ENCODE measurements around the gene PXDN. TPM values are rescaled to one million over a fixed set of nuclear protein-coding genes. Genes with fewer than 3 reads are reported as not detected.

The PXDN gene
- total RNA-seq, 4 donors from 2014 or later = 101 to 169 (median 134) TPM

DNA sequence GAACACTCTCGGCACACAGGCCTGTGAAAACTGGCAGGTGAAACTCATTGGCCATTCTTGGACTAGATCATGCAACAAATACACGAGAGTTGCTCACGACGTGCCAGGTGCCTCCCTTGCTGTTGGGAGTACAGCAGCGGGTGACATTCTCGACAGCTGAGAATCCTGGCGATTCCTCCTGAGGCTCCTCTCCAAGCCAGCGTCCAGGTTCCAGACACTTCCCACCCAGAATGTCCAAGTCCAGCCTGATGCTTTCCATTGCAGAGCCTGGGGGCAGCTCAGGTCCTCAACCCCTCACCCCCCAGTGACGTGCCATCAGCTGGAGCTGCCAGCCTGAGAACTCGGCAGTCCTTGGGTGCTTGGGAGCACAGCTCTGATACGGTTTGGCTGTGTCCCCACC is 124.2 kb downstream of the PXDN start:
- TF ChIP-seq, protein P1, sequence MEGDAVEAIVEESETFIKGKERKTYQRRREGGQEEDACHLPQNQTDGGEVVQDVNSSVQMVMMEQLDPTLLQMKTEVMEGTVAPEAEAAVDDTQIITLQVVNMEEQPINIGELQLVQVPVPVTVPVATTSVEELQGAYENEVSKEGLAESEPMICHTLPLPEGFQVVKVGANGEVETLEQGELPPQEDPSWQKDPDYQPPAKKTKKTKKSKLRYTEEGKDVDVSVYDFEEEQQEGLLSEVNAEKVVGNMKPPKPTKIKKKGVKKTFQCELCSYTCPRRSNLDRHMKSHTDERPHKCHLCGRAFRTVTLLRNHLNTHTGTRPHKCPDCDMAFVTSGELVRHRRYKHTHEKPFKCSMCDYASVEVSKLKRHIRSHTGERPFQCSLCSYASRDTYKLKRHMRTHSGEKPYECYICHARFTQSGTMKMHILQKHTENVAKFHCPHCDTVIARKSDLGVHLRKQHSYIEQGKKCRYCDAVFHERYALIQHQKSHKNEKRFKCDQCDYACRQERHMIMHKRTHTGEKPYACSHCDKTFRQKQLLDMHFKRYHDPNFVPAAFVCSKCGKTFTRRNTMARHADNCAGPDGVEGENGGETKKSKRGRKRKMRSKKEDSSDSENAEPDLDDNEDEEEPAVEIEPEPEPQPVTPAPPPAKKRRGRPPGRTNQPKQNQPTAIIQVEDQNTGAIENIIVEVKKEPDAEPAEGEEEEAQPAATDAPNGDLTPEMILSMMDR (IDR thresholded peaks at IDR 0.05; ENCODE audit: low read depth) = no peak

DNA sequence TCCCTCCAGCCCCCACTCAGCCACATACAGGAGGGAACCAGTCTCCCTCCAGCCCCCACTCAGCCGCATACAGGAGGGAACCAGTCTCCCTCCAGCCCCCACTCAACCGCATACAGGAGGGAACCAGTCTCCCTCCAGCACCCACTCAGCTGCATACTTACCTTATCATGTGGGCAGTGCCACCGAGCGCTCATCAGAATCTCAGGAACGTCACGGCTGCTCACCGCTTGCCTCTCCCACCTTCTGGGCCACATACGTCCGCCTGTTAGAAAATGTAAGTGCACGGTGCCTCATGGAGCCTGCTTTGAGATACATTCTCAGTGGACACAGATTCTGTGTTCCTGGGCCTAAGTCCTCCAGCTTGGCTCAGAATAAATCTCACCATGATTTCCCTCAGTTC is 124.8 kb downstream of the PXDN start:
- TF ChIP-seq, protein P1 (IDR thresholded peaks at IDR 0.05; ENCODE audit: low read depth) = no peak

DNA sequence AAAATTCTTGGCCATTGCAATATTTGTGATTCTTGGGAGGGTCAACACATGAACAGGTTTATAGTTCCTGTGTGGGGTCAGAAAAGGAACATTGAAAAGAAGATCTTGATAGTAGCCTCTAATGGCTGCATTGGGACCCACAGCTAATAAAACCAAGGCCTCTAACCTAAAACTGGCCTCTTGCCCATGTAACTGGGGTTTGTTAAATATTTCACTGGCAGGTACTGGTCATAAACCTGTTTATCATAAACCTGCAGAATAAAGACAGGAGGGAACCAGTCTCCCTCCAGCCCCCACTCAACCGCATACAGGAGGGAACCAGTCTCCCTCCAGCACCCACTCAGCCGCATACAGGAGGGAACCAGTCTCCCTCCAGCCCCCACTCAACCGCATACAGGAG is 125.3 kb downstream of the PXDN start:
- TF ChIP-seq, protein P1 (IDR thresholded peaks at IDR 0.05; ENCODE audit: low read depth) = no peak

DNA sequence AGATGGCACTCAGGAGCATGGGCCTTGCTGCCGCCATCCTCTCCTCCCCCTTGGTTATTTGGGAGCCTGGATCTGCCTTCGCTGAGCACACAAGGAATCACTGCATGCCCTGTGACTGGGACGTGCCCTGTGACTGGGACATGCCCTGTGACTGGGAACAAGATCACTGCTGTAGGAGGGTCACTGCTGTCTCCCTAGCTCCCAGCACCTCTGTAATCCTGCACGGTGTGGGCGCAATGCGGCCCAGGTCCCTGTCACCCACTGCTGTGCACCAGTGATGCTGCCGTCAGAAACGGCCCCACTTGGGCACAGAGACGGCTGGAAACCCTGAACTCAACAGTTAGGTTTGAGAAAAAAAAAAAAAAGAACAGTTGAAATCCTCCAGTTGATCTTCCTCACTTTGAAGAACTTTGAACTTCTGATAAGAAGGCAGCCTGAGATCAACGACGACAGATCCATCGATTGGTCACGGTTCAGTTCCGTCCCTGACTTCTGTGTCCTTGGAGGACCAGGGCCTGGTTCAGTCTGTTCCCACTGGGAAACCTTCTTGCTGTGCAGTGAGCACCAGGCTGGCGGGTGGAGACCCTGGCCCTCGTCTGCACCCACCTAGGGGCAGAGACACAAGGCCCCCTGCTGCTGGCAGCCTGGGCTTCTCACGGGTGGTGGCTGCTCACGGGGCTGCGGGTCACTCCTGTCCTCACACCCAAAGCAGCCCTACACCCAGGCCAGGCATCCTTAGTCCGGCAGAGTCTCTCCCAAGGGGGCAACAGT is 125.9 kb downstream of the PXDN start:
- TF ChIP-seq, protein P1 (IDR thresholded peaks at IDR 0.05; ENCODE audit: low read depth) = no peak

DNA sequence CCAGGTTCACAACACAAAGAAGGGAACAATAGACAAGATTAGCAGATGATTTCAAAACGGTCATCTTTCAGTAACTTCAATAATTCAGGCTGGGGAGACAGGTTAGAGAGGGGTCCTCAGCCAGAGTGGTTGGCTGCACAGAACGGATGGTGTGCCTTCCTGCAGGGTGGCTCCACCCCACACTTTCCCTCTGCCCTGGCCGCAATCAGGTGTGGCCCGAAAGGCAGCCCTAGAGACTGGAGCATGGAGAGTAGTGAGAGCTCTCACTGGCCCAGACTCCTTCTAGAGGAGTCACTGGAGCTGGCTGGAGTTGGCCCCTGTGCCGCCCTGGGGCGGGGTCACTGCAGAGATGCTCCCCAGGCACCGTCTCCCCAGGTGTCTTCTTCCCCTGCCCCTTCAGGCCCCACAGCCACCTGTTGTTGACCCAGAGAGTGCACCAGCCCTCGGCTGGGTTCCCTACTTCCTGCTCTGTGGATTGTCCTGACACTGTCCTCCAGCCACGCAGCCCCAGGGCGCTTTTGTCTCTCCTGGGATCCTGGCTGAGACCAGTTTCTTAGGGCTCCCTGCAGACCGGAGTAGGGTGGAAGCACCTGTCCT is 126.8 kb downstream of the PXDN start:
- TF ChIP-seq, protein P1 (IDR thresholded peaks at IDR 0.05; ENCODE audit: low read depth) = no peak

DNA sequence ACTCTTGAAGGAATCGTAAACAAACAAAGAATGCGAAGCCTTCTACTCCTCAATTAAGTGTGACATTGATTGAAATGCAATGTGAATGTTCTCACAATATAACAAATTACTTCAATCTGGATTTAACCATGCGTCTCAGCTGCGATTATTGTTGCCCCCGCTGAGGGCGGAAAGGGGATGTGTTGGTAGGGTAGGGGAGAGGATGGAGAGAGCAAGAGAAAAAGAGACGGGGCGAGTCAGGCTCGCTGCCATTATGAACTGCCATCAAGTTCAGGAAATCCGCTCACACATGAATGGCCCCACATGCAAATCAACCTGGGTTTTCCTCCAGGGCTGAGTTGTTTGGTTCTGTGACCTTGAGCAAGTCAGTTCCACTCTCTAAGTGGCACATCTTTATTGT is 129.8 kb downstream of the PXDN start:
- TF ChIP-seq, protein P1 (IDR thresholded peaks at IDR 0.05; ENCODE audit: low read depth) = no peak

DNA sequence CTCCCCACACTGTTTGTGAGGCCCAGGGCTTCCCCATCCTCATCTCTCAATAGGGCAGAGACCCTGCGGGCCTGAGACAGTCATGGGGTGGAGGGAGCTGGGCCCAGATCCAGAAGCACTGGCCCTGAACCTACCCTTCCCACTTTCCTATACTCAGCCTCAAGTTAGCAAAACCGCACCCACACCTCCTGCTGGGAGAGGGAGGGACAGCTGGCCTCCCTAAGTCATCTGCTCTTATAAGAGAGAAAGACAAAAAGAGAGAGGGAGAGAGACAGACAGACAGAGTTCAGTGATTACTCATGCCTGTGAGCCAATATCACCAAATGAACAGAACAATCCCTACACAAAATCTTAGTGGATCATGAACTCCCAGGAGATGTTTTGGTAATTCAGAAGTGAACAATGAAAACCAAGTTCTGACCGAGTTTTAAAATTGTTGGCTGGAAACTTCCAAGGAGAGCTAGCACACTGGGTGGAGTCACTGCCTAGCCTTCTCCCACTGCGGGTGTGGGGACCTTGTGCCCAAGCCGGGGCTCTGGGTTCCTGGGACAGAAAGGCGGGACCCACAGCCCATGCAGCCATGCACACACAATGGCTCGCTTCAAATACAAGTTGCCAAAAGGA is 130.5 kb downstream of the PXDN start:
- TF ChIP-seq, protein P1 (IDR thresholded peaks at IDR 0.05; ENCODE audit: low read depth) = no peak
